Pancreas (tissue), 10 donors: ENCODE data around the gene FAM114A1. TPM values are rescaled to one million over a fixed set of nuclear protein-coding genes. Genes with fewer than 3 reads are reported as not detected.

ENCODE experiments used
- ATAC-seq, 4 donors: fragments of 200-7000 bp; cut with Tn5 transposase; one replicate each; pipeline versions ENCODE4 v1.8.0 to v1.9.1; 2020; ENCODE audit warnings: mild to moderate bottlenecking in 4 of 4, moderate library complexity in 4 of 4
- DNase-seq, 6 donors: peaks; one replicate each; pipeline ENCODE4 v3.0.0-alpha.2; 2020
- FAIRE-seq: peaks from 2 replicates; lab custom pipeline; 2012; peaks lifted over from hg19 to GRCh38; lab: Jason Lieb, UNC
- H3K27ac ChIP-seq, 4 donors: fragments of 200-600 bp; sonication (generic); 1 replicate in 3 of 4; 2 replicates in 1 of 4; pipeline versions ENCODE4 v1.5.0 to v1.8.0; 2020
- H3K27me3 ChIP-seq, 4 donors: fragments of 200-600 bp; one replicate each; pipeline ENCODE4 v1.8.0; 2021
- H3K36me3 ChIP-seq, 3 donors: fragments of 200-600 bp; sonication (generic) in 1 of 3; one replicate each; pipeline versions ENCODE4 v1.5.0 to v1.8.0; 2020 to 2021
- H3K4me1 ChIP-seq, 3 donors: fragments of 200-600 bp; one replicate each; pipeline ENCODE4 v1.8.0; 2021
- H3K4me3 ChIP-seq, 4 donors: fragments of 200-600 bp; sonication (generic) in 2 of 4; one replicate each; pipeline versions ENCODE4 v1.5.0 to v1.8.0; 2020 to 2021
- H3K9me3 ChIP-seq, 4 donors: fragments of 200-600 bp; one replicate each; pipeline ENCODE4 v1.8.0; 2021
- WGBS, 2 donors: extraction: QIAGEN DNeasy Blood & Tissue Kit; methylation state at CpG; one replicate each; pipeline ENCODE4 v1.1.7; 2013; 5-methylcytosine and 5-hydroxymethylcytosine counted together
- intact Hi-C, 3 donors: fragments of 100-400 bp; cut with DNase I; formaldehyde crosslinking; loops; one replicate each; pipeline versions ENCODE4 v1.11.1 to v1.14.2; 2022
- polyA plus RNA-seq, 2 donors: library from polyadenylated mRNA; stranded (reverse); fragments of 200-250 nt; gene quantifications; one replicate each; pipeline ENCODE4 v1.2.3, GENCODE V29; 2013
- total RNA-seq, 6 donors: library from RNA; stranded (reverse); fragmentation: NEBNext Ultra II Directional in 4 of 6; extraction: Animal tissue kit (Norgen Biotek cat#: 25700) in 4 of 6; gene quantifications; one replicate each; pipeline versions ENCODE4 v1.2.1 to v1.2.4, GENCODE V29; 2021 to 2023
- TF ChIP-seq, protein P1 (sequence below), 4 donors: fragments of 200-600 bp; sonication (generic) in 3 of 4; IDR thresholded peaks; one replicate each; pipeline versions ENCODE4 v1.5.0 to v1.8.0; 2021; ENCODE audit warnings: antibody characterized with exemption in 4 of 4
- donor health status: healthy with polysubstance abuse.
- donor health status: DM: no; HTN: no; CAD: no; lungs with moderate emphysema.
- donor health status: DM: no; HTN: no; CAD: no.
- donor health status: control.
- donor health status: control.
- donor health status: Bipolar disorder and iron deficiency.
- donor health status: DM: yes; HTN: yes; CAD: no.
- donor health status: DM: no; HTN: no; CAD: no.
- donor health status: DM: no; HTN: no; CAD: no.
- donor health status: DM: yes; HTN: yes; CAD: no.

Gene FAM114A1
- 10 to 100 TPM; 18.0 to 42.8 (median 21.9) TPM for total RNA-seq
- 1 to 10 TPM; 8.0 to 8.2 TPM for polyA plus RNA-seq

DNA sequence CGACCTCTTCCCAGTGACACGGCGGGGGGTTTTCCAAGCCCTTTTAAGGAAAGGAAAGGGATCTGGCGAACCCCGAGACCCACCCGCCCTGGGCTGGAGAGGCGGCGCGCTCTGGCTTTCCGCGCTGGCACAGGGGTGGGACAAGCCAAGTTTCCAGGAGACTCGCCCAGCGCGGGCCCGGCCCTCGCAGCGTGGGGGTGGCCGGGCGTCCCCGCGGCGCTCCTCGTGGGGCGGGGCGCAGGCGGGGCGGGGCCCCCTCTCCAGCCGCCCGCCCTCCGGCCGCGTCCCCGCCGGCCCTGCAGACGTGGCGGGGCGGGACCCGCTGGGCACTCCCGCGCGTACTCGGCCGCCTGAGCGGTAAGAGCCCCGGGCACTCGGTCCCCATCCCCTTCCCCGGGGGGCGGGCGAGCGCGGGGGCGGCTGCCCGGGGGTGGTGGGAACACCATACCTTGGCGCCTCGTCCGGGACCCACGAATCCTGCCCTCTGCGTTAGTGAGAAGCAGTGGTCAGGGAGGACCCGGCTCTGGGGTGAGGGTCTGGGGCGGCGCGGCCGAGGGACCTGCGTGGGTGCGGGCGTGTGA, at the start of gene FAM114A1:
Gene FAM114A1 (plus strand): TSS at position 329 of the 581 bp plus-strand sequence. CDS start 10,273 bp downstream, outside the sequence.
- peak; percentile 78 to 91 (median 86) for DNase-seq
- no peak for FAIRE-seq
- no peaks in the 10 kb centered on the region for H3K9me3 ChIP-seq
- WGBS, 2 donors: 0 to 1% methylated on average over 40 to 66 of the region's 66 CpGs
- peak; percentile 90 to 97 (median 94) for ATAC-seq
- H3K27me3 ChIP-seq: no peaks in the 10 kb centered on the region
- intact Hi-C loops: loop anchor here in 1 of 3 donors (10.0 kb wide), 1 partner anchor 103 kb away; no protein-coding TSS in a partner anchor
- H3K36me3 ChIP-seq: no peaks in the 10 kb centered on the region
- H3K27ac ChIP-seq: peak within 1 kb of the TSS; percentile 70 to 95 (median 85)
- TF ChIP-seq, protein P1, sequence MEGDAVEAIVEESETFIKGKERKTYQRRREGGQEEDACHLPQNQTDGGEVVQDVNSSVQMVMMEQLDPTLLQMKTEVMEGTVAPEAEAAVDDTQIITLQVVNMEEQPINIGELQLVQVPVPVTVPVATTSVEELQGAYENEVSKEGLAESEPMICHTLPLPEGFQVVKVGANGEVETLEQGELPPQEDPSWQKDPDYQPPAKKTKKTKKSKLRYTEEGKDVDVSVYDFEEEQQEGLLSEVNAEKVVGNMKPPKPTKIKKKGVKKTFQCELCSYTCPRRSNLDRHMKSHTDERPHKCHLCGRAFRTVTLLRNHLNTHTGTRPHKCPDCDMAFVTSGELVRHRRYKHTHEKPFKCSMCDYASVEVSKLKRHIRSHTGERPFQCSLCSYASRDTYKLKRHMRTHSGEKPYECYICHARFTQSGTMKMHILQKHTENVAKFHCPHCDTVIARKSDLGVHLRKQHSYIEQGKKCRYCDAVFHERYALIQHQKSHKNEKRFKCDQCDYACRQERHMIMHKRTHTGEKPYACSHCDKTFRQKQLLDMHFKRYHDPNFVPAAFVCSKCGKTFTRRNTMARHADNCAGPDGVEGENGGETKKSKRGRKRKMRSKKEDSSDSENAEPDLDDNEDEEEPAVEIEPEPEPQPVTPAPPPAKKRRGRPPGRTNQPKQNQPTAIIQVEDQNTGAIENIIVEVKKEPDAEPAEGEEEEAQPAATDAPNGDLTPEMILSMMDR (IDR thresholded peaks at IDR 0.05): no peak
- peak within 1 kb of the TSS; percentile 63 to 83 (median 76) for H3K4me3 ChIP-seq
- peaks cover 5 to 29% (median 9%) of the 10 kb centered on the region in 3 donors for H3K4me1 ChIP-seq

DNA sequence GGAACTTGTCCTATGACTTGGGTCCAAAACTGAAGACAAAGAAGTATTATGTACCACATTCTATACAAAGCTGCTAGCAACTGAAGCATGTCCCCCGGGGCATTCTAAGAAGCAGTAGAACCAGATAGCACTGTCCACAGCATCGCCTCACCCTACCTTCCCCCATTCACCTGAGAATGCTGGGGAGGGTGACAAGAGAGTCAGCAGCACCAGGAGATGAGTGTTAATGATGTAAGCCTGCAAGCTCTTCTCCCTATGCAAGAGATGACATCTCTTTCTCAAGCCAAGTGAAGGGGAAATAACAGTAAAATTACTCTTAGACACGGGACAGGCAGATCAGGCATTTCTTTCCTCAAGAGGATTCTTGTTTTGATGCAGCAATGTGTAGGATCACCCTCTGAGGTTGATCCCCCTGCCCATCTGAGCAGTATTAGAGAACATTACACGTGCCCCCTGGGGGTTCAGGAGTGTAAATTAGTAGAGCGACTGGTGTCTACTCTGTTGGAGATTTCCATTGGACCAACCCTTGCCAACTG, 49.1 kb upstream of the FAM114A1 start:
- H3K4me1 ChIP-seq: no peaks in the 10 kb centered on the region
- ATAC-seq: no peak
- FAIRE-seq: no peak
- no peaks in the 10 kb centered on the region for H3K27me3 ChIP-seq
- H3K9me3 ChIP-seq: no peaks in the 10 kb centered on the region
- 53 to 59% methylated on average over 5 of the region's 5 CpGs for WGBS, 2 donors
- TF ChIP-seq, protein P1 (IDR thresholded peaks at IDR 0.05): no peak
- intact Hi-C loops: no loop called here
- no peak overlapping the region for H3K4me3 ChIP-seq
- peak overlapping the region in 1 of 4 donors; percentile 2 for H3K27ac ChIP-seq
- DNase-seq: no peak
- no peaks in the 10 kb centered on the region for H3K36me3 ChIP-seq

DNA sequence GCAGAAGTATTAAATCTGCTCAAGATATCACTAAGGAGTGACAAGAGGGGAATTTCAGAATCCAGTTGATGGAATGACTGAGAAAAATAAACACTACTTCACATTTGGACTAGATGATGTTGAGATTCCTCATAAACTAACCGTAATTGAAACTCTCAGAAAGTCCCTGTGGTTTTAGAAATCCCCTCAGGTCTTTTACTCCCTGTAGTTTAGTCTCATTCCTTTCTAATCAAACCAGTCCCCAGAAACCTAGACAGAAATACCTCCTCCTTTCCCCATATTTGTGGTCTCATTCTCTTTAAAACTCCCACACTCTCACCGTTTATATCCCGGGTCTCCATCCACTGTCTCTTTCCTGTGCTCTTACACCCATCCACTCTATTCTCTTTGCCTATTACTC, 48.0 kb upstream of the FAM114A1 start:
- H3K4me1 ChIP-seq: no peaks in the 10 kb centered on the region
- intact Hi-C loops: no loop called here
- WGBS, 2 donors: 59 to 65% methylated on average over 3 of the region's 3 CpGs
- H3K9me3 ChIP-seq: no peaks in the 10 kb centered on the region
- no peaks in the 10 kb centered on the region for H3K27me3 ChIP-seq
- H3K4me3 ChIP-seq: no peak overlapping the region
- no peak for FAIRE-seq
- peak in 1 of 4 donors; percentile 44 for ATAC-seq
- no peak for DNase-seq
- TF ChIP-seq, protein P1 (IDR thresholded peaks at IDR 0.05): no peak
- no peaks in the 10 kb centered on the region for H3K36me3 ChIP-seq
- no peak overlapping the region for H3K27ac ChIP-seq

GRCh38 chr4:38820329-38821061, 47.1 kb upstream of the FAM114A1 start:
- Histone ChIP-seq H3K4me1 (no peaks in the 10 kb centered on the region), H3K27me3 (no peaks in the 10 kb centered on the region), H3K36me3 (no peaks in the 10 kb centered on the region), H3K9me3 (no peaks in the 10 kb centered on the region), H3K27ac (no peak overlapping the region), H3K4me3 (no peak overlapping the region)
- TF ChIP-seq, protein P1 (IDR thresholded peaks at IDR 0.05): no peak
- WGBS, 2 donors: 93% methylated on average over 4 of the region's 4 CpGs
- ATAC-seq: no peak
- intact Hi-C loops: no loop called here
- no peak for DNase-seq
- no peak for FAIRE-seq
